Osteoblast (primary cell): ENCODE results near the gene NDUFAF5. TPM values are rescaled to one million over a fixed set of nuclear protein-coding genes. Genes with fewer than 3 reads are reported as not detected.

Source experiments
- DNase-seq: peaks from one replicate; pipeline ENCODE4 v3.0.0; 2011; ENCODE audit warnings: low spot score, mixed read lengths; ENCODE audit not compliant: insufficient read length; ENCODE audit errors: missing footprints
- H2AFZ ChIP-seq: 2 replicates; pipeline ENCODE4 v1.6.0; 2011; ENCODE audit warnings: mild to moderate bottlenecking, low read length
- H3K27ac ChIP-seq: 2 replicates; pipeline ENCODE4 v1.5.1; 2011; ENCODE audit warnings: mild to moderate bottlenecking, low read depth, low read length, moderate library complexity
- H3K27me3 ChIP-seq: 2 replicates; pipeline ENCODE4 v1.6.0; 2012; ENCODE audit warnings: mild to moderate bottlenecking, control low read depth, inconsistent platforms, low read length, moderate library complexity; ENCODE audit not compliant: insufficient read depth
- H3K36me3 ChIP-seq: 2 replicates; pipeline ENCODE4 v1.5.1; 2011; ENCODE audit warnings: mild to moderate bottlenecking, low read length, control low read depth, moderate library complexity; ENCODE audit not compliant: insufficient read depth
- H3K4me1 ChIP-seq: 2 replicates; pipeline ENCODE4 v1.5.1; 2011; ENCODE audit warnings: mild to moderate bottlenecking, low read length, control low read depth, moderate library complexity; ENCODE audit not compliant: insufficient read depth
- H3K4me2 ChIP-seq: 2 replicates; pipeline ENCODE4 v1.6.0; 2011; ENCODE audit warnings: mild to moderate bottlenecking, low read length; ENCODE audit not compliant: insufficient read depth
- H3K4me3 ChIP-seq: fragments of 200-600 bp; sonication (generic); 3 replicates; pipeline ENCODE4 v1.5.1; 2012; ENCODE audit warnings: mild to moderate bottlenecking, low read length, inconsistent platforms; ENCODE audit not compliant: insufficient read depth
- H3K79me2 ChIP-seq: 2 replicates; pipeline ENCODE4 v1.6.0; 2012; ENCODE audit warnings: mild to moderate bottlenecking, low read length, control low read depth, inconsistent platforms; ENCODE audit not compliant: insufficient read depth
- H3K9me3 ChIP-seq: 2 replicates; pipeline ENCODE4 v1.5.1; 2011; ENCODE audit warnings: low read depth, low read length, control low read depth
- H4K20me1 ChIP-seq: 2 replicates; pipeline ENCODE4 v1.6.0; 2012; ENCODE audit warnings: mild to moderate bottlenecking, low read length, control low read depth; ENCODE audit not compliant: insufficient read depth
- total RNA-seq: library from RNA; depleted of rRNA; stranded (reverse); fragments of >200 nt; gene quantifications from 2 replicates; pipeline ENCODE4 v1.2.3, GENCODE V29; 2012
- TF ChIP-seq, protein P1 (sequence below): IDR thresholded peaks from 2 replicates; pipeline ENCODE4 v1.5.1; 2011; ENCODE audit warnings: mild to moderate bottlenecking, low read depth, low read length, moderate library complexity; ENCODE audit errors: extremely low read depth

NDUFAF5 gene
- total RNA-seq, 1 donor: 12.3 TPM

DNA sequence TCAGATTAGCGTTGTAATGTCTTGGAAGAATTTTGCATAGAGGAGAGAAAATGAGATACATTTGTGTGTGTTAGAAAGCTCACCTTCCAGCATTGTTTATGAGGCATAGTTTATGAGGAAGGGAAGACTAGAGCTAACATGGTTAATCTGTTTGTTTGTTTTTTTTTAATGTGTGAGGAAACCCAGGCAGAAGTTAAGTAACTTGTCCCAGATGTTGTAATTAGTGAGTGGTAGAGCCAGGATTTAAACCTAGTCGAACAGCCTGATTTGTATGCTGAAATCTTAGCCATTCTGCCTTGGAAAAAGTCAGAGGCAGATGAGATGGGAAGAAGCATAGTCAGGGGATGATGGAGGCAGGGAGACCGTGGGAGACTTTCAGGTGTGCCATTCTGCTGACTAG, 29.1 kb downstream of the NDUFAF5 start:
- Histone ChIP-seq H3K79me2 (no peaks in the 10 kb centered on the region), H4K20me1 (no peaks in the 10 kb centered on the region), H3K27ac (no peak overlapping the region), H3K27me3 (no peaks in the 10 kb centered on the region), H2AFZ (no peak overlapping the region), H3K36me3 (peaks cover 89% of the 10 kb centered on the region), H3K4me1 (no peaks in the 10 kb centered on the region), H3K4me2 (no peak overlapping the region), H3K9me3 (no peaks in the 10 kb centered on the region), H3K4me3 (no peak overlapping the region)
- DNase-seq: no peak
- TF ChIP-seq, protein P1, sequence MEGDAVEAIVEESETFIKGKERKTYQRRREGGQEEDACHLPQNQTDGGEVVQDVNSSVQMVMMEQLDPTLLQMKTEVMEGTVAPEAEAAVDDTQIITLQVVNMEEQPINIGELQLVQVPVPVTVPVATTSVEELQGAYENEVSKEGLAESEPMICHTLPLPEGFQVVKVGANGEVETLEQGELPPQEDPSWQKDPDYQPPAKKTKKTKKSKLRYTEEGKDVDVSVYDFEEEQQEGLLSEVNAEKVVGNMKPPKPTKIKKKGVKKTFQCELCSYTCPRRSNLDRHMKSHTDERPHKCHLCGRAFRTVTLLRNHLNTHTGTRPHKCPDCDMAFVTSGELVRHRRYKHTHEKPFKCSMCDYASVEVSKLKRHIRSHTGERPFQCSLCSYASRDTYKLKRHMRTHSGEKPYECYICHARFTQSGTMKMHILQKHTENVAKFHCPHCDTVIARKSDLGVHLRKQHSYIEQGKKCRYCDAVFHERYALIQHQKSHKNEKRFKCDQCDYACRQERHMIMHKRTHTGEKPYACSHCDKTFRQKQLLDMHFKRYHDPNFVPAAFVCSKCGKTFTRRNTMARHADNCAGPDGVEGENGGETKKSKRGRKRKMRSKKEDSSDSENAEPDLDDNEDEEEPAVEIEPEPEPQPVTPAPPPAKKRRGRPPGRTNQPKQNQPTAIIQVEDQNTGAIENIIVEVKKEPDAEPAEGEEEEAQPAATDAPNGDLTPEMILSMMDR: no peak

DNA sequence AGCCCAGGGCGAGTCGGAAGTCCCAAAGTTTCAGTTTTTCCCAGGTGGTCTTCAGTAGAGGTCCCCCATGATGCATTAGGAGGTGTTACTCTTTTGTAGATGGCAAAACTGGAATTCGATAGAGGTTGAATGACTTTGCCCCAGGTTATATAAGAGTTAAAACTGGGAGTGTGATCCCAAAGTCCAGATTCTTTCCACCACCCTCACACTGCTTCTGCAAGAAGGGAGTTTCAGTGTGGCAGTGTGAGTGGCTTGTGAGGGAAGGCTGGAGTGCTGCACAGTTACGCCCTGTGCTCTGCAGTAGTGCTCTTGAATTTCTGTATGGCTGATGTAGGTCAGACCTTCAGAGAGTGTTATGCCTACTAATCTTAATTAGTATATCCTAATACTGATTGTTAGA, 29.8 kb downstream of the NDUFAF5 start:
- Histone ChIP-seq H3K4me2 (no peak overlapping the region), H3K9me3 (no peaks in the 10 kb centered on the region), H3K79me2 (no peaks in the 10 kb centered on the region), H3K36me3 (peaks cover 82% of the 10 kb centered on the region), H3K27me3 (no peaks in the 10 kb centered on the region), H3K27ac (no peak overlapping the region), H3K4me3 (no peak overlapping the region), H3K4me1 (no peaks in the 10 kb centered on the region), H2AFZ (no peak overlapping the region), H4K20me1 (no peaks in the 10 kb centered on the region)
- TF ChIP-seq, protein P1: no peak
- DNase-seq: no peak

DNA sequence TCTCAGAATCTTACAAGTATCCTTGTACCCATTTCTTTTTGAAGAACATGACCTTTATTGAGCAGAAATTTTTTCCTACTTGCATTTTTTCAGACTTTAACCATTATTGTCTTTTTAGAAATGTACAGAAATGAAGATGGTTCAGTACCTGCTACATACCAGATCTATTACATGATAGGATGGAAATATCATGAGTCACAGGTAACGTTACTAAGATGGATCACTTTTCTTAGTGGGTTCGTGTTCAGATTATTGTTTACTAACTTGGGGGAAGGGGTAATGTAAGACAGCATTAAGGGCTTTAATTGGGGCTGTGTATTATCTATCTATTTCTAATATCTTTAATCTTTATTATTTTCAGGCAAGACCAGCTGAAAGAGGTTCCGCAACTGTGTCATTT, 31.9 kb downstream of the NDUFAF5 start:
- DNase-seq: no peak
- H3K36me3 ChIP-seq: peaks cover 61% of the 10 kb centered on the region
- H3K27me3 ChIP-seq: no peaks in the 10 kb centered on the region
- H3K4me3 ChIP-seq: no peak overlapping the region
- H3K27ac ChIP-seq: no peak overlapping the region
- H2AFZ ChIP-seq: no peak overlapping the region
- TF ChIP-seq, protein P1: no peak
- H4K20me1 ChIP-seq: no peaks in the 10 kb centered on the region
- no peaks in the 10 kb centered on the region for H3K9me3 ChIP-seq
- H3K4me1 ChIP-seq: no peaks in the 10 kb centered on the region
- H3K79me2 ChIP-seq: no peaks in the 10 kb centered on the region
- no peak overlapping the region for H3K4me2 ChIP-seq

DNA sequence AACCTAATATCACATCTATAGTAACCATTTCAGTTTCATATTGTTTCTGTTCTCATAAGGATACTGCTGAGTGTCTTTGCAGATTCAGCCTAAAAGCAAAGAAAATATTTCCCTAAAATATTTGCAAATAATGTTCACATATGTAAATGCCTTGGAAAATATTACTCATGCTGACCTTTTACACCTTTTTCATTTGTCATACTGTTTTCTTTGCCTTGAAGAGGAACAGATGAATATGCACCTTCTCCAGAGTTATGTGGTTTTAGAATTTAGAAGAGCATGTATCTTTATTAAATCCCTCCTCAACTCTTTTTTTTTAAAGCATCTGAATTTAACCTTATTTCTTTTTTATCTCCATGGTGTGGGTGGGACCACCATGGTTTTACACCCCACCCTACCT, 32.5 kb downstream of the NDUFAF5 start:
- Histone ChIP-seq H3K27ac (no peak overlapping the region), H3K9me3 (no peaks in the 10 kb centered on the region), H4K20me1 (no peaks in the 10 kb centered on the region), H3K4me2 (no peak overlapping the region), H3K4me3 (no peak overlapping the region), H3K27me3 (no peaks in the 10 kb centered on the region), H3K4me1 (no peaks in the 10 kb centered on the region), H2AFZ (no peak overlapping the region), H3K79me2 (no peaks in the 10 kb centered on the region), H3K36me3 (peaks cover 56% of the 10 kb centered on the region)
- DNase-seq: no peak
- TF ChIP-seq, protein P1: no peak
